GM23338 (cell line): ENCODE results near the gene CELF4. TPM values are rescaled to one million over a fixed set of nuclear protein-coding genes. Genes with fewer than 3 reads are reported as not detected.

Experiments
- ATAC-seq: fragments of 200-7000 bp; cut with Tn5 transposase; 3 replicates; pipeline ENCODE4 v1.9.1; 2020
- DNase-seq: peaks from one replicate; pipeline ENCODE4 v3.0.0-alpha.2; 2015; ENCODE audit warnings: low spot score
- H2AFZ ChIP-seq: fragments of 200-600 bp; sonication (generic); 2 replicates; pipeline ENCODE4 v1.8.0; 2016; ENCODE audit warnings: antibody characterized with exemption, mild to moderate bottlenecking, moderate library complexity
- H3F3A ChIP-seq: fragments of 200-600 bp; sonication (generic); replicated peaks from 2 replicates; pipeline ENCODE4 v1.8.0; 2017; ENCODE audit warnings: antibody characterized with exemption, mixed run types, low read depth
- H3K27ac ChIP-seq: fragments of 200-600 bp; sonication (generic); 2 replicates; pipeline ENCODE4 v1.6.1; 2016; ENCODE audit warnings: low read depth
- H3K27me3 ChIP-seq: fragments of 200-600 bp; sonication (generic); 2 replicates; pipeline ENCODE4 v1.8.0; 2016; ENCODE audit warnings: mild to moderate bottlenecking, mixed run types, moderate library complexity; ENCODE audit not compliant: insufficient read depth
- H3K36me3 ChIP-seq: fragments of 200-600 bp; sonication (generic); 2 replicates; pipeline ENCODE4 v1.8.0; 2016; ENCODE audit warnings: mild to moderate bottlenecking; ENCODE audit not compliant: insufficient read depth
- H3K4me1 ChIP-seq: fragments of 200-600 bp; sonication (generic); 2 replicates; pipeline ENCODE4 v1.8.0; 2016; ENCODE audit warnings: mild to moderate bottlenecking, moderate library complexity; ENCODE audit not compliant: insufficient read depth
- H3K4me2 ChIP-seq: fragments of 200-600 bp; sonication (generic); 2 replicates; pipeline ENCODE4 v1.7.1; 2017; ENCODE audit warnings: mixed run types
- H3K4me3 ChIP-seq: fragments of 200-600 bp; sonication (generic); 2 replicates; pipeline ENCODE4 v1.6.1; 2016; ENCODE audit warnings: mixed run types
- H3K79me2 ChIP-seq: fragments of 200-600 bp; sonication (generic); replicated peaks from 2 replicates; pipeline ENCODE4 v1.8.0; 2017; ENCODE audit warnings: mild to moderate bottlenecking; ENCODE audit not compliant: insufficient read depth
- H3K9me2 ChIP-seq: fragments of 200-600 bp; sonication (generic); 2 replicates; pipeline ENCODE4 v1.8.0; 2017; ENCODE audit not compliant: insufficient read depth
- H4K20me1 ChIP-seq: fragments of 200-600 bp; sonication (generic); replicated peaks from 2 replicates; pipeline ENCODE4 v1.8.0; 2017; ENCODE audit warnings: mild to moderate bottlenecking; ENCODE audit not compliant: insufficient read depth
- H3K27ac Mint-ChIP-seq: 2 replicates; pipeline ENCODE4 v1.8.0; 2020; ENCODE audit warnings: inconsistent platforms, mild to moderate bottlenecking, moderate library complexity, mixed read lengths
- H3K27me3 Mint-ChIP-seq: 3 replicates; pipeline ENCODE4 v1.8.0; 2022; ENCODE audit warnings: low read depth, mild to moderate bottlenecking, moderate library complexity, mixed read lengths, inconsistent platforms; ENCODE audit not compliant: insufficient read depth, poor library complexity
- H3K36me3 Mint-ChIP-seq: 3 replicates; pipeline ENCODE4 v1.8.0; 2021; ENCODE audit warnings: low read depth, mild to moderate bottlenecking, inconsistent platforms, moderate library complexity, mixed read lengths
- H3K4me1 Mint-ChIP-seq: 3 replicates; pipeline ENCODE4 v1.8.0; 2020; ENCODE audit warnings: mild to moderate bottlenecking, inconsistent platforms, mixed read lengths
- H3K4me3 Mint-ChIP-seq: 3 replicates; pipeline ENCODE4 v1.8.0; 2021; ENCODE audit warnings: moderate library complexity, mild to moderate bottlenecking, inconsistent platforms, mixed read lengths
- H3K9me3 Mint-ChIP-seq: 3 replicates; pipeline ENCODE4 v1.8.0; 2020; ENCODE audit warnings: moderate library complexity, mild to moderate bottlenecking, inconsistent platforms, mixed read lengths
- CREB1 ChIP-seq: fragments of 250-450 bp; sonication (Bioruptor Pico); IDR thresholded peaks from 2 replicates; pipeline ENCODE4 v1.5.0; 2020; ENCODE audit warnings: low read depth, mild to moderate bottlenecking, moderate library complexity
- ETS1 ChIP-seq: IDR thresholded peaks from 2 replicates; pipeline ENCODE4 v1.6.1; 2016; ENCODE audit warnings: antibody characterized with exemption
- EZH2 ChIP-seq: fragments of 200-600 bp; sonication (generic); IDR thresholded peaks from one replicate; pipeline ENCODE4 v1.8.0; 2017; ENCODE audit warnings: antibody characterized with exemption, mild to moderate bottlenecking, low read depth; ENCODE audit not compliant: unreplicated experiment
- EZH2phosphoT487 ChIP-seq: fragments of 200-600 bp; sonication (generic); IDR thresholded peaks from one replicate; pipeline ENCODE4 v1.8.1; 2018; ENCODE audit warnings: antibody characterized with exemption; ENCODE audit not compliant: unreplicated experiment
- JUNB ChIP-seq: IDR thresholded peaks from one replicate; pipeline ENCODE4 v1.6.1; 2016; ENCODE audit warnings: antibody characterized with exemption; ENCODE audit not compliant: unreplicated experiment
- NANOG ChIP-seq: IDR thresholded peaks from 2 replicates; pipeline ENCODE4 v1.6.1; 2016; ENCODE audit warnings: antibody characterized with exemption, borderline replicate concordance
- POLR2AphosphoS5 ChIP-seq: IDR thresholded peaks from 2 replicates; pipeline ENCODE4 v1.6.1; 2016; ENCODE audit warnings: antibody characterized with exemption, low read depth
- REST ChIP-seq: IDR thresholded peaks from one replicate; pipeline ENCODE4 v1.6.1; 2018; ENCODE audit warnings: antibody characterized with exemption; ENCODE audit not compliant: unreplicated experiment
- STAT1 ChIP-seq: IDR thresholded peaks from one replicate; pipeline ENCODE4 v1.6.1; 2016; ENCODE audit warnings: antibody characterized with exemption; ENCODE audit not compliant: unreplicated experiment
- ZNF114 ChIP-seq: fragments of 250-450 bp; sonication (Bioruptor Pico); IDR thresholded peaks from 2 replicates; pipeline ENCODE4 v1.5.0; 2020; ENCODE audit warnings: mild to moderate bottlenecking, moderate library complexity
- ZNF331 ChIP-seq: fragments of 250-450 bp; sonication (Bioruptor Pico); IDR thresholded peaks from 2 replicates; pipeline ENCODE4 v1.5.0; 2020; ENCODE audit warnings: low read depth, mild to moderate bottlenecking, moderate library complexity
- ZNF462 ChIP-seq: fragments of 250-450 bp; sonication (Bioruptor Pico); IDR thresholded peaks from 2 replicates; pipeline ENCODE4 v1.5.0; 2020; ENCODE audit warnings: mild to moderate bottlenecking, moderate library complexity
- polyA plus RNA-seq: library from polyadenylated mRNA; unstranded; fragments of >200 nt; fragmentation: Nextera tagmentation; extraction: Ambion mirVana; gene quantifications from 2 replicates; pipeline ENCODE4 v1.2.1, GENCODE V29; 2016
- total RNA-seq: library from RNA; depleted of rRNA; stranded (reverse); fragments of >200 nt; shearing (Covaris generic); gene quantifications from 2 replicates; pipeline ENCODE4 v1.2.3, GENCODE V29; 2014

The CELF4 gene
- total and polyA plus RNA-seq, 2 experiments from 2014 or later = 2.6 to 6.7 TPM

GRCh38 chr18:37527395-37527794 lies 38.2 kb downstream of the CELF4 start:
- Histone ChIP-seq H3K9me2 (no peaks in the 10 kb centered on the region), H3K27ac (no peak overlapping the region), H2AFZ (no peak overlapping the region), H3K79me2 (no peaks in the 10 kb centered on the region), H3K4me1 (peaks cover 13% of the 10 kb centered on the region), H3F3A (no peaks in the 10 kb centered on the region), H3K4me2 (no peak overlapping the region), H4K20me1 (no peaks in the 10 kb centered on the region), H3K4me3 (no peak overlapping the region), H3K36me3 (no peaks in the 10 kb centered on the region), H3K27me3 (peaks cover 30% of the 10 kb centered on the region)
- H3K9me3 Mint-ChIP-seq = no peaks in the 10 kb centered on the region
- DNase-seq = no peak
- no peak for TF ChIP-seq ZNF331 (CRISPR knock-in tag)
- no peak overlapping the region for H3K27ac Mint-ChIP-seq
- no peaks in the 10 kb centered on the region for H3K36me3 Mint-ChIP-seq
- no peak overlapping the region for H3K4me3 Mint-ChIP-seq
- peaks cover 39% of the 10 kb centered on the region for H3K27me3 Mint-ChIP-seq
- H3K4me1 Mint-ChIP-seq = peaks cover 29% of the 10 kb centered on the region
- no peak for ATAC-seq

GRCh38 chr18:37525262-37525585 lies 40.4 kb downstream of the CELF4 start:
- ATAC-seq = peak; percentile 52
- peaks cover 38% of the 10 kb centered on the region for H3K27me3 Mint-ChIP-seq
- TF ChIP-seq ETS1 = no peak
- no peak for TF ChIP-seq ZNF114 (CRISPR knock-in tag)
- no peak for TF ChIP-seq STAT1
- TF ChIP-seq CREB1 = no peak
- no peak for TF ChIP-seq POLR2AphosphoS5
- no peak for TF ChIP-seq EZH2phosphoT487
- no peak for TF ChIP-seq REST
- TF ChIP-seq ZNF331 (CRISPR knock-in tag) = no peak
- TF ChIP-seq ZNF462 (CRISPR knock-in tag) = no peak
- TF ChIP-seq JUNB = no peak
- no peak for TF ChIP-seq NANOG
- TF ChIP-seq EZH2 = no peak

More at GRCh38 chr18:37525262-37525585, 40.4 kb downstream of the CELF4 start:
- no peaks in the 10 kb centered on the region for H3K9me2 ChIP-seq
- Mint-ChIP-seq H3K9me3 (no peaks in the 10 kb centered on the region), H3K36me3 (no peaks in the 10 kb centered on the region), H3K4me3 (peak overlapping the region; percentile 70), H3K4me1 (peaks cover 26% of the 10 kb centered on the region), H3K27ac (no peak overlapping the region; the same call in 1 of the 2 replicates)
- H3K27me3 ChIP-seq = peaks cover 30% of the 10 kb centered on the region
- H3K79me2 ChIP-seq = no peaks in the 10 kb centered on the region
- peaks cover 13% of the 10 kb centered on the region for H3K4me1 ChIP-seq
- peak overlapping the region; percentile 94 for H2AFZ ChIP-seq
- DNase-seq = peak; percentile 33
- H3K27ac ChIP-seq = no peak overlapping the region
- peak overlapping the region; percentile 95 for H3K4me2 ChIP-seq
- H3K4me3 ChIP-seq = peak overlapping the region; percentile 65
- no peaks in the 10 kb centered on the region for H4K20me1 ChIP-seq
- H3F3A ChIP-seq = no peaks in the 10 kb centered on the region
- no peaks in the 10 kb centered on the region for H3K36me3 ChIP-seq
